Heart right ventricle (tissue), 16 donors: ENCODE data around the gene SIX3. TPM values are rescaled to one million over a fixed set of nuclear protein-coding genes. Genes with fewer than 3 reads are reported as not detected.

ENCODE experiments used
- ATAC-seq, 8 donors: fragments of 200-7000 bp; cut with Tn5 transposase; one replicate each; pipeline ENCODE4 v1.9.1; 2020; ENCODE audit warnings: mild to moderate bottlenecking in 8 of 8, moderate library complexity in 8 of 8, moderate number of reproducible peaks in 1 of 8
- DNase-seq, 2 donors: peaks; one replicate each; pipeline ENCODE4 v3.0.0-alpha.2; 2020
- H3K27ac ChIP-seq, 10 donors: fragments of 200-600 bp; sonication (generic) in 2 of 10; one replicate each; pipeline versions ENCODE4 v1.5.0 to v1.8.0; 2020 to 2022; ENCODE audit warnings: mild to moderate bottlenecking in 3 of 10
- H3K27me3 ChIP-seq, 7 donors: fragments of 200-600 bp; one replicate each; pipeline ENCODE4 v1.8.0; 2021 to 2022; ENCODE audit warnings: mild to moderate bottlenecking in 2 of 7
- H3K36me3 ChIP-seq, 9 donors: fragments of 200-600 bp; sonication (generic) in 1 of 9; one replicate each; pipeline versions ENCODE4 v1.5.0 to v1.8.0; 2020 to 2022; ENCODE audit warnings: mild to moderate bottlenecking in 2 of 9
- H3K4me1 ChIP-seq, 9 donors: fragments of 200-600 bp; sonication (generic) in 1 of 9; one replicate each; pipeline versions ENCODE4 v1.5.0 to v1.8.0; 2020 to 2022; ENCODE audit warnings: mild to moderate bottlenecking in 4 of 9
- H3K4me3 ChIP-seq, 10 donors: fragments of 200-600 bp; sonication (generic) in 2 of 10; one replicate each; pipeline versions ENCODE4 v1.5.0 to v1.8.0; 2020 to 2022; ENCODE audit warnings: mild to moderate bottlenecking in 7 of 10, moderate library complexity in 2 of 10
- H3K9me3 ChIP-seq, 11 donors: fragments of 200-600 bp in 10 of 11; sonication (generic) in 2 of 11; one replicate each; pipeline versions ENCODE4 v1.5.0 to v1.8.0; 2013 to 2022; ENCODE audit warnings: mild to moderate bottlenecking in 2 of 11, control low read depth in 1 of 11, moderate library complexity in 1 of 11
- CTCF ChIP-seq, 9 donors: fragments of 200-600 bp; sonication (generic) in 2 of 9; IDR thresholded peaks; one replicate each; pipeline versions ENCODE4 v1.5.0 to v1.8.0; 2021 to 2022; ENCODE audit warnings: antibody characterized with exemption in 9 of 9, mild to moderate bottlenecking in 5 of 9, moderate library complexity in 1 of 9
- WGBS, 2 donors: extraction: QIAGEN DNeasy Blood & Tissue Kit; methylation state at CpG; one replicate each; pipeline ENCODE4 v1.1.7; 2013; ENCODE audit warnings: inconsistent platforms in 1 of 2; 5-methylcytosine and 5-hydroxymethylcytosine counted together
- intact Hi-C, 10 donors: fragments of 100-400 bp; cut with DNase I; formaldehyde crosslinking; loops; one replicate each; pipeline versions ENCODE4 v1.11.1 to v1.14.2; 2022
- polyA plus RNA-seq, 2 donors: library from polyadenylated mRNA; stranded (reverse); fragments of 200-250 nt; gene quantifications; one replicate each; pipeline ENCODE4 v1.2.3, GENCODE V29; 2013
- total RNA-seq, 10 donors: library from RNA; stranded (reverse); fragmentation: NEBNext Ultra II Directional in 3 of 10; extraction: Animal tissue kit (Norgen Biotek cat#: 25700) in 3 of 10; gene quantifications; one replicate each; pipeline versions ENCODE4 v1.2.1 to v1.2.4, GENCODE V29; 2021 to 2023
- donor health status: Arrhythmogenic right ventricular cardiomyopathy.
- donor health status: ischemic (EF 13 %, LVEDD 7.1; RV severe dilation, severe dysfunction).
- donor health status: healthy with polysubstance abuse.
- donor health status: DM: no; HTN: yes; CAD: no.
- donor health status: DM: no; HTN: no; CAD: no.
- donor health status: ischemic (EF 25% LVEDD 6.9; RV normal size, moderate dysfunction).
- donor health status: ischemic (EF 25% LVEDD 5.7; RV mildly dilated, moderate dysfunction).
- donor health status: healthy.
- donor health status: DM: yes; HTN: yes; CAD: no.
- donor health status: Ischemic cardiomyopathy.
- donor health status: ischemic (EF 35%, LVEDD 5.7; RV mildly dilated, moderate dysfunction).
- donor health status: nonischemic (EF 11% LVEDD 7.7; RV severe dilation, severe dysfunction).
- donor health status: DM: yes; HTN: yes; CAD: no.
- donor health status: PGD.
- donor health status: ischemic (EF 29% LVEDD 5.4; RV normal size, mild dysfunction).
- donor health status: nonischemic (EF 23%, LVEDD 6.1; RV moderate dilation, normal function).

SIX3 gene
- total and polyA plus RNA-seq, 12 donors: not detected

- DNase-seq: no peak
- Histone ChIP-seq H3K9me3 (no peaks in the 10 kb centered on the region), H3K27me3 (peaks cover 14 to 98% (median 92%) of the 10 kb centered on the region in 7 donors), H3K4me3 (peak overlapping the region; percentile 4 to 55 (median 39)), H3K27ac (no peak overlapping the region), H3K36me3 (no peaks in the 10 kb centered on the region), H3K4me1 (peaks cover 15 to 43% (median 29%) of the 10 kb centered on the region in 9 donors)
- intact Hi-C loops: loop anchor here in 7 of 10 donors (5.0 to 10.0 kb wide), 7 partner anchors 388 to 908 kb away; no protein-coding TSS in a partner anchor
- 4 to 10% methylated on average over 39 of the region's 39 CpGs for WGBS, 2 donors
- ATAC-seq: no peak
- no peak for TF ChIP-seq CTCF (IDR thresholded peaks at IDR 0.05)
These were observed 11.4 kb downstream of the SIX3 start for GRCh38 chr2:44952806-44953498.

- TF ChIP-seq CTCF (IDR thresholded peaks at IDR 0.05): no peak
- intact Hi-C loops: loop anchor here in 7 of 10 donors (5.0 to 10.0 kb wide), 7 partner anchors 389 to 909 kb away; no protein-coding TSS in a partner anchor
- Histone ChIP-seq H3K27me3 (peaks cover 14 to 98% (median 92%) of the 10 kb centered on the region in 7 donors), H3K4me3 (no peak overlapping the region), H3K4me1 (peaks cover 15 to 43% (median 29%) of the 10 kb centered on the region in 9 donors), H3K27ac (no peak overlapping the region), H3K9me3 (no peaks in the 10 kb centered on the region), H3K36me3 (no peaks in the 10 kb centered on the region)
- 18 to 25% methylated on average over 8 of the region's 8 CpGs for WGBS, 2 donors
- ATAC-seq (no peak), DNase-seq (no peak)
These were observed 12.0 kb downstream of the SIX3 start for GRCh38 chr2:44953499-44953883.

- DNase-seq (no peak), ATAC-seq (no peak)
- Histone ChIP-seq H3K4me3 (peak overlapping the region in 8 of 10 donors; percentile 13 to 49 (median 40)), H3K27me3 (peaks cover 14 to 98% (median 90%) of the 10 kb centered on the region in 7 donors), H3K9me3 (no peaks in the 10 kb centered on the region), H3K27ac (no peak overlapping the region), H3K4me1 (peaks cover 15 to 41% (median 29%) of the 10 kb centered on the region in 9 donors), H3K36me3 (no peaks in the 10 kb centered on the region)
- intact Hi-C loops: loop anchor here in 9 of 10 donors (2.0 to 10.0 kb wide), 10 partner anchors 390 to 910 kb away; no protein-coding TSS in a partner anchor
- no peak for TF ChIP-seq CTCF (IDR thresholded peaks at IDR 0.05)
- 5 to 6% methylated on average over 25 of the region's 25 CpGs for WGBS, 2 donors
These were observed 13.0 kb downstream of the SIX3 start for GRCh38 chr2:44954447-44954888.

- WGBS, 2 donors: 3 to 6% methylated on average over 44 of the region's 44 CpGs
- TF ChIP-seq CTCF (IDR thresholded peaks at IDR 0.05): no peak
- no peak overlapping the region for H3K27ac ChIP-seq
- no peak for DNase-seq
- no peaks in the 10 kb centered on the region for H3K36me3 ChIP-seq
- H3K4me3 ChIP-seq: peak overlapping the region in 9 of 10 donors; percentile 13 to 49 (median 38)
- peak in 1 of 8 donors; percentile 12 for ATAC-seq
- H3K4me1 ChIP-seq: peaks cover 15 to 37% (median 29%) of the 10 kb centered on the region in 9 donors
- intact Hi-C loops: loop anchor here (1.0 to 10.0 kb wide), 17 partner anchors 390 to 913 kb away; no protein-coding TSS in a partner anchor
- no peaks in the 10 kb centered on the region for H3K9me3 ChIP-seq
- H3K27me3 ChIP-seq: peaks cover 14 to 97% (median 86%) of the 10 kb centered on the region in 7 donors
These were observed 13.5 kb downstream of the SIX3 start for GRCh38 chr2:44954889-44955592.
